DOHH2 (cell line): ENCODE results near the gene SMC6.

Experiments used
- CTCF ChIP-seq: fragments of 200-600 bp; sonication (generic); IDR thresholded peaks from one replicate; pipeline ENCODE4 v1.5.1; 2014; ENCODE audit warnings: antibody characterized with exemption, mild to moderate bottlenecking, low read depth, low read length; ENCODE audit not compliant: poor library complexity, severe bottlenecking
- EZH2phosphoT487 ChIP-seq: fragments of 200-600 bp; sonication (generic); IDR thresholded peaks from 2 replicates; pipeline ENCODE4 v1.6.1; 2017; ENCODE audit warnings: borderline replicate concordance, mild to moderate bottlenecking, antibody characterized with exemption, low read length, moderate library complexity, mixed read lengths

GRCh38 chr2:17626986-17627385 lies 126.6 kb downstream of the SMC6 start:
- TF ChIP-seq CTCF (no peak), EZH2phosphoT487 (no peak)
